OCI-LY3 (cell line): ENCODE data around the gene SMIM38.

Experiments used
- H2AFZ ChIP-seq: fragments of 200-600, 300-600 bp; shearing (Covaris generic); 2 replicates; pipeline ENCODE4 v1.6.0; 2014; ENCODE audit warnings: antibody characterized with exemption, low read depth, low read length
- H3K27ac ChIP-seq: fragments of 200-600, 300-600 bp; sonication (generic); 2 replicates; pipeline ENCODE4 v1.5.1; 2014; ENCODE audit warnings: mild to moderate bottlenecking, low read length, moderate library complexity, mixed read lengths
- H3K27me3 ChIP-seq: fragments of 200-600, 300-600 bp; sonication (generic); 2 replicates; pipeline ENCODE4 v1.6.1; 2014; ENCODE audit warnings: low read depth, low read length, mixed read lengths
- H3K36me3 ChIP-seq: fragments of 200-600, 300-600 bp; sonication (generic); replicated peaks from 2 replicates; pipeline ENCODE3; 2014; ENCODE audit warnings: low read depth, low read length, mixed read lengths
- H3K4me1 ChIP-seq: fragments of 300-600, 200-600 bp; sonication (generic); 2 replicates; pipeline ENCODE4 v1.6.1; 2014; ENCODE audit warnings: low read length, mixed read lengths
- H3K4me2 ChIP-seq: fragments of 200-600, 300-600 bp; sonication (generic); 2 replicates; pipeline ENCODE4 v1.6.1; 2014; ENCODE audit warnings: low read length, mixed read lengths
- H3K4me3 ChIP-seq: fragments of 300-600, 200-600 bp; sonication (generic); 2 replicates; pipeline ENCODE4 v1.5.1; 2014; ENCODE audit warnings: antibody characterized with exemption, mild to moderate bottlenecking, low read length, moderate library complexity
- H3K79me2 ChIP-seq: fragments of 300-600, 200-600 bp; shearing (Covaris generic); 2 replicates; pipeline ENCODE4 v1.6.1; 2014; ENCODE audit warnings: mild to moderate bottlenecking, low read length, mixed read lengths
- H3K9ac ChIP-seq: fragments of 300-600, 200-600 bp; shearing (Covaris generic); 2 replicates; pipeline ENCODE4 v1.6.0; 2014; ENCODE audit warnings: mild to moderate bottlenecking, low read length, moderate library complexity
- H3K9me3 ChIP-seq: fragments of 200-600, 300-600 bp; shearing (Covaris generic); 2 replicates; pipeline ENCODE4 v1.6.1; 2014; ENCODE audit warnings: low read length, mixed read lengths; ENCODE audit not compliant: insufficient read depth
- H4K20me1 ChIP-seq: fragments of 200-600, 300-600 bp; sonication (generic); 2 replicates; pipeline ENCODE4 v1.6.1; 2016; ENCODE audit warnings: low read length, mixed read lengths; ENCODE audit not compliant: insufficient read depth
- CTCF ChIP-seq: fragments of 200-600, 300-600 bp; sonication (generic); IDR thresholded peaks from 2 replicates; pipeline ENCODE4 v1.5.1; 2014; ENCODE audit warnings: antibody characterized with exemption, low read length, low read depth
- EZH2phosphoT487 ChIP-seq: fragments of 200-600 bp; shearing (Covaris generic); IDR thresholded peaks from 2 replicates; pipeline ENCODE4 v1.6.1; 2018; ENCODE audit warnings: antibody characterized with exemption, mixed run types, low read depth

The SMIM38 gene

GRCh38 chr11:69167916-69168691 lies 12.4 kb downstream of the SMIM38 start:
- Histone ChIP-seq H3K36me3 (peaks cover 22% of the 10 kb centered on the region), H3K9ac (peak overlapping the region; percentile 70; the same call in 1 of the 2 replicates), H3K27me3 (no peaks in the 10 kb centered on the region), H3K9me3 (peaks cover 14% of the 10 kb centered on the region), H3K4me2 (peak overlapping the region; percentile 86), H4K20me1 (no peaks in the 10 kb centered on the region), H3K79me2 (no peaks in the 10 kb centered on the region), H2AFZ (no peak overlapping the region), H3K4me1 (peaks cover 35% of the 10 kb centered on the region), H3K4me3 (peak overlapping the region; percentile 62; the same call in 1 of the 2 replicates), H3K27ac (peak overlapping the region; percentile 86; the same call in 1 of the 2 replicates)
- TF ChIP-seq CTCF (no peak), EZH2phosphoT487 (no peak)

- Histone ChIP-seq H3K27me3 (no peaks in the 10 kb centered on the region), H2AFZ (no peak overlapping the region), H3K36me3 (peaks cover 13% of the 10 kb centered on the region), H4K20me1 (no peaks in the 10 kb centered on the region), H3K4me1 (peaks cover 35% of the 10 kb centered on the region), H3K79me2 (no peaks in the 10 kb centered on the region), H3K27ac (no peak overlapping the region), H3K4me2 (no peak overlapping the region), H3K9me3 (peaks cover 5% of the 10 kb centered on the region; the same call in 1 of the 2 replicates), H3K4me3 (no peak overlapping the region), H3K9ac (no peak overlapping the region)
- TF ChIP-seq EZH2phosphoT487 (no peak), CTCF (no peak)
Measured at GRCh38 chr11:69169479-69169878, 13.7 kb downstream of the SMIM38 start.

- Histone ChIP-seq H3K27me3 (no peaks in the 10 kb centered on the region), H3K36me3 (peaks cover 7% of the 10 kb centered on the region), H2AFZ (no peak overlapping the region), H3K4me3 (no peak overlapping the region), H3K27ac (no peak overlapping the region), H3K9me3 (peaks cover 4% of the 10 kb centered on the region; the same call in 1 of the 2 replicates), H3K79me2 (no peaks in the 10 kb centered on the region), H4K20me1 (no peaks in the 10 kb centered on the region), H3K4me2 (no peak overlapping the region), H3K9ac (no peak overlapping the region), H3K4me1 (peaks cover 30% of the 10 kb centered on the region)
- TF ChIP-seq EZH2phosphoT487 (no peak), CTCF (no peak)
Measured at GRCh38 chr11:69170704-69171103, 15.0 kb downstream of the SMIM38 start.

GRCh38 chr11:69171476-69172240 lies 15.9 kb downstream of the SMIM38 start:
- no peak overlapping the region for H3K4me2 ChIP-seq
- H3K79me2 ChIP-seq, result no peaks in the 10 kb centered on the region
- no peak overlapping the region for H3K4me3 ChIP-seq
- H3K27me3 ChIP-seq, result no peaks in the 10 kb centered on the region
- H3K9ac ChIP-seq, result no peak overlapping the region
- peaks cover 7% of the 10 kb centered on the region for H3K36me3 ChIP-seq
- peaks cover 4% of the 10 kb centered on the region; the same call in 1 of the 2 replicates for H3K9me3 ChIP-seq
- no peaks in the 10 kb centered on the region for H4K20me1 ChIP-seq
- H3K27ac ChIP-seq, result no peak overlapping the region
- TF ChIP-seq EZH2phosphoT487 (no peak), CTCF (no peak)
- peaks cover 22% of the 10 kb centered on the region for H3K4me1 ChIP-seq
- no peak overlapping the region for H2AFZ ChIP-seq
